ENCODE data around the gene LMX1B. TPM values are rescaled to one million over a fixed set of nuclear protein-coding genes. Genes with fewer than 3 reads are reported as not detected.
A peak's percentile ranks its signal among the peaks of the same experiment; 100 is the strongest.

LMX1B gene
- polyA plus RNA-seq, 1 donor from 2014 or later = not detected

DNA sequence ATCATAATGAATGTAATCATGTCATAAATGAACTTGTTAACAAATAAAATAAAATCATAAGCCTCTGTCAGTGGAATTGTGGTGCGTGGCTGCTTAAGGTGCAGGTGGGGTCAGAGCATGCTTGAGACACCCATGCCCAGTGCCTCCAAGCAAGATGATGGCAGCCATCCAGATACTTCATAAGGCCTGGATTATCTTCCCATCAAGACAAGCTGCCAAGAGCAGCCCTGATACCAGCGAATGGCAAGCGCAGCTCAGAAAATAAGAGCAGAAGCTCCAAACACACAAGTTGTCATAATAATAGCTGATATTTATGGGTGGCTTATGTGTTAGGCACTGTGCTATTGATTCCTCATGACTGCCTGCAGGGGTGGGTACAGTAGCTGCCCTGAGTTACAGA is 21.8 kb upstream of the LMX1B start:
- H3K27ac ChIP-seq (ENCODE audit: low read length) = no peak overlapping the region
- H3K79me2 ChIP-seq (replicated peaks; ENCODE audit: insufficient read depth, low read length) = no peaks in the 10 kb centered on the region
- H3K4me3 ChIP-seq (ENCODE audit: low read length) = no peak overlapping the region
- no peaks in the 10 kb centered on the region for H3F3A ChIP-seq (ENCODE audit: insufficient read depth, low read length, poor library complexity, severe bottlenecking)
- no peak for TF ChIP-seq SMC3 (conservative IDR thresholded peaks at IDR 0.05; ENCODE audit: poor library complexity)
- TF ChIP-seq RAD21 (conservative IDR thresholded peaks at IDR 0.05) = no peak
- TF ChIP-seq EZH2 (IDR thresholded peaks at IDR 0.05; ENCODE audit: borderline replicate concordance, insufficient read depth, low read length, poor library complexity, severe bottlenecking) = no peak
- no peak for TF ChIP-seq TAF1 (IDR thresholded peaks at IDR 0.05; ENCODE audit: low read depth)
- TF ChIP-seq POLR2AphosphoS5 (IDR thresholded peaks at IDR 0.05) = no peak
- TF ChIP-seq, protein P1, sequence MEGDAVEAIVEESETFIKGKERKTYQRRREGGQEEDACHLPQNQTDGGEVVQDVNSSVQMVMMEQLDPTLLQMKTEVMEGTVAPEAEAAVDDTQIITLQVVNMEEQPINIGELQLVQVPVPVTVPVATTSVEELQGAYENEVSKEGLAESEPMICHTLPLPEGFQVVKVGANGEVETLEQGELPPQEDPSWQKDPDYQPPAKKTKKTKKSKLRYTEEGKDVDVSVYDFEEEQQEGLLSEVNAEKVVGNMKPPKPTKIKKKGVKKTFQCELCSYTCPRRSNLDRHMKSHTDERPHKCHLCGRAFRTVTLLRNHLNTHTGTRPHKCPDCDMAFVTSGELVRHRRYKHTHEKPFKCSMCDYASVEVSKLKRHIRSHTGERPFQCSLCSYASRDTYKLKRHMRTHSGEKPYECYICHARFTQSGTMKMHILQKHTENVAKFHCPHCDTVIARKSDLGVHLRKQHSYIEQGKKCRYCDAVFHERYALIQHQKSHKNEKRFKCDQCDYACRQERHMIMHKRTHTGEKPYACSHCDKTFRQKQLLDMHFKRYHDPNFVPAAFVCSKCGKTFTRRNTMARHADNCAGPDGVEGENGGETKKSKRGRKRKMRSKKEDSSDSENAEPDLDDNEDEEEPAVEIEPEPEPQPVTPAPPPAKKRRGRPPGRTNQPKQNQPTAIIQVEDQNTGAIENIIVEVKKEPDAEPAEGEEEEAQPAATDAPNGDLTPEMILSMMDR (IDR thresholded peaks at IDR 0.05; ENCODE audit: poor library complexity, severe bottlenecking) = no peak
- no peaks in the 10 kb centered on the region for H4K20me1 ChIP-seq (ENCODE audit: insufficient read depth)
- no peak overlapping the region for H2AFZ ChIP-seq (ENCODE audit: low read depth, low read length)
- no peaks in the 10 kb centered on the region for H3K9me3 ChIP-seq (ENCODE audit: low read length)
- H3K4me2 ChIP-seq (ENCODE audit: low read length) = no peak overlapping the region
- H3K36me3 ChIP-seq (ENCODE audit: insufficient read depth, low read length) = no peaks in the 10 kb centered on the region
- peaks cover 2% of the 10 kb centered on the region for H3K27me3 ChIP-seq (ENCODE audit: insufficient read depth, low read depth, low read length)
- H3K9ac ChIP-seq (ENCODE audit: low read length) = no peak overlapping the region
- no peaks in the 10 kb centered on the region for H3K9me2 ChIP-seq (ENCODE audit: insufficient read depth, low read length)

DNA sequence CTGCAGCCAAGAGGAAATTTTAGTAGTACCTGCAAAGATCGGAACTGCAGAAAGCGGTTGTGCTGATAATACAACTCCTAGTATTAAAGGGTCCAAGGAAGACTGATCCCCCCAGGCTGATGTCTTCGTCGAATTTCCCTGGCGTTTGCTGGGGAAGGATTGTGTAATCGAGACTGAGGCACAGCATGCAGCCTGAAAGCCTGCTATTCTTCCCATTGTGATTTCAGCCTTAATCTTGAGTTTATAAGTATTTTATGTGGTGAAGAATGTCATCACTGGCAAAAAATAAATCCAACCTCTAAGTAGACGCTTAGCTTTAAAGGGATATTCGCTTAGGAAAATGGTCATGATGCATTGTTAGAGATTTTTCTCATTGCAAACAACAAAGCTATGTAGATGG is 21.3 kb upstream of the LMX1B start:
- Histone ChIP-seq H3K9me2 (ENCODE audit: insufficient read depth, low read length) (no peaks in the 10 kb centered on the region), H3K9ac (ENCODE audit: low read length) (no peak overlapping the region), H3K4me3 (ENCODE audit: low read length) (no peak overlapping the region), H3K27ac (ENCODE audit: low read length) (no peak overlapping the region), H2AFZ (ENCODE audit: low read depth, low read length) (no peak overlapping the region), H3F3A (ENCODE audit: insufficient read depth, low read length, poor library complexity, severe bottlenecking) (no peaks in the 10 kb centered on the region), H3K27me3 (ENCODE audit: insufficient read depth, low read depth, low read length) (peaks cover 2% of the 10 kb centered on the region), H3K79me2 (replicated peaks; ENCODE audit: insufficient read depth, low read length) (no peaks in the 10 kb centered on the region), H3K9me3 (ENCODE audit: low read length) (no peaks in the 10 kb centered on the region), H3K36me3 (ENCODE audit: insufficient read depth, low read length) (no peaks in the 10 kb centered on the region), H4K20me1 (ENCODE audit: insufficient read depth) (no peaks in the 10 kb centered on the region), H3K4me2 (ENCODE audit: low read length) (no peak overlapping the region)
- no peak for TF ChIP-seq TAF1 (IDR thresholded peaks at IDR 0.05; ENCODE audit: low read depth)
- TF ChIP-seq POLR2AphosphoS5 (IDR thresholded peaks at IDR 0.05) = peak; percentile 35

DNA sequence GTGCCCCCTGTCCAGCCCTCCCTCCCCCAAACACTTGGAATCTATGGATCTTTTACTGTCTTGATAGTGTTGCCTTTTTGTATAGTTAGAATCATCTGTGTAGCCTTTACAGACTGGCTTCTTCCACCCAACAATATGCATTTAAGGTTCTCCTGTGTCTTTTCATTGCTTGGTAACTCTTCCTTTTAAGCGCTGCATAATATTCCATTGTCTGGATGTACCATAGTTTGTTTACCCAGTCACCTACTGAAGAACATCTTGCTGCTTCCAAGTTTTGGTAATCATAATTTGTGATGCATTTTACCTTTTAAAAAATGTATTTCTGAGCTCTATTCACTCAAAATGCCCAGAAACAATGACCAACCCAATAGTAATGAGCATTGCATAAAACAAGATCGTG is 17.7 kb upstream of the LMX1B start:
- no peak overlapping the region for H3K27ac ChIP-seq (ENCODE audit: low read length)
- peaks cover 2% of the 10 kb centered on the region for H3K27me3 ChIP-seq (ENCODE audit: insufficient read depth, low read depth, low read length)
- no peaks in the 10 kb centered on the region for H3F3A ChIP-seq (ENCODE audit: insufficient read depth, low read length, poor library complexity, severe bottlenecking)
- H4K20me1 ChIP-seq (ENCODE audit: insufficient read depth) = no peaks in the 10 kb centered on the region
- no peak overlapping the region for H3K4me2 ChIP-seq (ENCODE audit: low read length)
- TF ChIP-seq RAD21 (conservative IDR thresholded peaks at IDR 0.05) (no peak), EZH2 (IDR thresholded peaks at IDR 0.05; ENCODE audit: borderline replicate concordance, insufficient read depth, low read length, poor library complexity, severe bottlenecking) (no peak), TAF1 (IDR thresholded peaks at IDR 0.05; ENCODE audit: low read depth) (no peak), EP300 (conservative IDR thresholded peaks at IDR 0.05; ENCODE audit: poor library complexity, severe bottlenecking) (no peak), MXI1 (conservative IDR thresholded peaks at IDR 0.05; ENCODE audit: poor library complexity, severe bottlenecking) (no peak), SMC3 (conservative IDR thresholded peaks at IDR 0.05; ENCODE audit: poor library complexity) (no peak), POLR2AphosphoS5 (IDR thresholded peaks at IDR 0.05) (no peak)
- TF ChIP-seq, protein P2, sequence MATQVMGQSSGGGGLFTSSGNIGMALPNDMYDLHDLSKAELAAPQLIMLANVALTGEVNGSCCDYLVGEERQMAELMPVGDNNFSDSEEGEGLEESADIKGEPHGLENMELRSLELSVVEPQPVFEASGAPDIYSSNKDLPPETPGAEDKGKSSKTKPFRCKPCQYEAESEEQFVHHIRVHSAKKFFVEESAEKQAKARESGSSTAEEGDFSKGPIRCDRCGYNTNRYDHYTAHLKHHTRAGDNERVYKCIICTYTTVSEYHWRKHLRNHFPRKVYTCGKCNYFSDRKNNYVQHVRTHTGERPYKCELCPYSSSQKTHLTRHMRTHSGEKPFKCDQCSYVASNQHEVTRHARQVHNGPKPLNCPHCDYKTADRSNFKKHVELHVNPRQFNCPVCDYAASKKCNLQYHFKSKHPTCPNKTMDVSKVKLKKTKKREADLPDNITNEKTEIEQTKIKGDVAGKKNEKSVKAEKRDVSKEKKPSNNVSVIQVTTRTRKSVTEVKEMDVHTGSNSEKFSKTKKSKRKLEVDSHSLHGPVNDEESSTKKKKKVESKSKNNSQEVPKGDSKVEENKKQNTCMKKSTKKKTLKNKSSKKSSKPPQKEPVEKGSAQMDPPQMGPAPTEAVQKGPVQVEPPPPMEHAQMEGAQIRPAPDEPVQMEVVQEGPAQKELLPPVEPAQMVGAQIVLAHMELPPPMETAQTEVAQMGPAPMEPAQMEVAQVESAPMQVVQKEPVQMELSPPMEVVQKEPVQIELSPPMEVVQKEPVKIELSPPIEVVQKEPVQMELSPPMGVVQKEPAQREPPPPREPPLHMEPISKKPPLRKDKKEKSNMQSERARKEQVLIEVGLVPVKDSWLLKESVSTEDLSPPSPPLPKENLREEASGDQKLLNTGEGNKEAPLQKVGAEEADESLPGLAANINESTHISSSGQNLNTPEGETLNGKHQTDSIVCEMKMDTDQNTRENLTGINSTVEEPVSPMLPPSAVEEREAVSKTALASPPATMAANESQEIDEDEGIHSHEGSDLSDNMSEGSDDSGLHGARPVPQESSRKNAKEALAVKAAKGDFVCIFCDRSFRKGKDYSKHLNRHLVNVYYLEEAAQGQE (IDR thresholded peaks at IDR 0.05; ENCODE audit: borderline replicate concordance) = no peak
- TF ChIP-seq, protein P1 (IDR thresholded peaks at IDR 0.05; ENCODE audit: poor library complexity, severe bottlenecking) = no peak
- no peaks in the 10 kb centered on the region for H3K9me3 ChIP-seq (ENCODE audit: low read length)
- H3K4me3 ChIP-seq (ENCODE audit: low read length) = no peak overlapping the region
- H3K79me2 ChIP-seq (replicated peaks; ENCODE audit: insufficient read depth, low read length) = no peaks in the 10 kb centered on the region
- no peaks in the 10 kb centered on the region for H3K9me2 ChIP-seq (ENCODE audit: insufficient read depth, low read length)
- no peaks in the 10 kb centered on the region for H3K36me3 ChIP-seq (ENCODE audit: insufficient read depth, low read length)
- H3K9ac ChIP-seq (ENCODE audit: low read length) = no peak overlapping the region
- no peak overlapping the region for H2AFZ ChIP-seq (ENCODE audit: low read depth, low read length)

All from neural cell (in vitro differentiated cells).